OCI-LY7 (cell line): ENCODE data around the gene ZDHHC19.

Source experiments
- CTCF ChIP-seq: fragments of 200-600 bp; sonication (generic); conservative IDR thresholded peaks from 2 replicates; pipeline ENCODE4 v1.5.1; 2014; ENCODE audit warnings: mild to moderate bottlenecking, antibody characterized with exemption, low read length, moderate library complexity, mixed read lengths
- EZH2phosphoT487 ChIP-seq: fragments of 200-600 bp; sonication (generic); IDR thresholded peaks from 2 replicates; pipeline ENCODE4 v1.6.1; 2018; ENCODE audit warnings: low read depth, borderline replicate concordance, mild to moderate bottlenecking, mixed run types, antibody characterized with exemption, low read length, moderate library complexity, mixed read lengths

- TF ChIP-seq CTCF (0 out of 2 replicates have a peak, but pooled peaks have one; percentile 42), EZH2phosphoT487 (no peak)
Measured at GRCh38 chr3:196198771-196199753, 12.1 kb downstream of the ZDHHC19 start.
